ENCODE results near the gene WSCD2.

DNA sequence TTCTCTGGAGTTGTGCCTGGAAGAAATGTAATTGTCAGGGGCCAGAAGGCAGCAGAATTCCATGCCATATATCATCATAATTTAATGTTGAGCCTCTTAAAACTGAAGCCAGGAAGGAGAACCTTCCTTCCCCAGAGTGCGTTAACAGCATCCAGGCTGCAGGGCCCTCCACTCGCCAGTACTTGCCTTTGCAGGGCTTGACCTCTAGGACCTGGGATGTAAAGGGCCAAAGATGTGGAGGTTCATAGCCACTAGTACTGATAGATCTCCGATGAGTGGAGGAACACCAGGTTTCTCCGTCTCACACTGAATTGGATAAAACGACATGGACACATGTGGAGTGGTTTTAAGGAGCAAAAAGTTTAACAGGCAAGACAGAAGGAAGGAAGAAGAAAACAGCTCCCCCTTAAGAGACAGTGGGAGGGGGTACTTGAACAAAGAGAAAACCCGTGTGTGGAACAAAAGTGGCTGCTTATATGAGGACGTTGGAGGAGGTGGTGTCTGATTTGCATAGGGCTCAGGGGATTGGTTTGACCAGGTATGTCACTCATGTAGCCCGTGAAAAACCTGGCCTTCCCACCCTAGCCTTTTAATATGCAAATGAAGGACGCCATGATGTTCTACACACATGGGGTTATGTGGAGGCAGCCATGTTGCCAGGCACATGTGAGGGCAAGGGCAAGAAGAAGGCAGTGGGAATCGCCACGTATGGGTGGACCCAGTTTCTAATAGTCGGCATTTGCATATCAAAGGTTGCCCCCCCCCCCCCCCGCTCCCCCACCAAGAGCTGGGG is 38.8 kb upstream of the WSCD2 start:
- TF ChIP-seq, protein P1, sequence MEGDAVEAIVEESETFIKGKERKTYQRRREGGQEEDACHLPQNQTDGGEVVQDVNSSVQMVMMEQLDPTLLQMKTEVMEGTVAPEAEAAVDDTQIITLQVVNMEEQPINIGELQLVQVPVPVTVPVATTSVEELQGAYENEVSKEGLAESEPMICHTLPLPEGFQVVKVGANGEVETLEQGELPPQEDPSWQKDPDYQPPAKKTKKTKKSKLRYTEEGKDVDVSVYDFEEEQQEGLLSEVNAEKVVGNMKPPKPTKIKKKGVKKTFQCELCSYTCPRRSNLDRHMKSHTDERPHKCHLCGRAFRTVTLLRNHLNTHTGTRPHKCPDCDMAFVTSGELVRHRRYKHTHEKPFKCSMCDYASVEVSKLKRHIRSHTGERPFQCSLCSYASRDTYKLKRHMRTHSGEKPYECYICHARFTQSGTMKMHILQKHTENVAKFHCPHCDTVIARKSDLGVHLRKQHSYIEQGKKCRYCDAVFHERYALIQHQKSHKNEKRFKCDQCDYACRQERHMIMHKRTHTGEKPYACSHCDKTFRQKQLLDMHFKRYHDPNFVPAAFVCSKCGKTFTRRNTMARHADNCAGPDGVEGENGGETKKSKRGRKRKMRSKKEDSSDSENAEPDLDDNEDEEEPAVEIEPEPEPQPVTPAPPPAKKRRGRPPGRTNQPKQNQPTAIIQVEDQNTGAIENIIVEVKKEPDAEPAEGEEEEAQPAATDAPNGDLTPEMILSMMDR (IDR thresholded peaks at IDR 0.05) = no peak
- TF ChIP-seq POLR2AphosphoS5 (IDR thresholded peaks at IDR 0.05) (no peak), POLR2A (IDR thresholded peaks at IDR 0.05) (no peak), EP300 (IDR thresholded peaks at IDR 0.05) (no peak)

Data from stomach (tissue), 4 donors.